Stomach (tissue), 9 donors: ENCODE results near the gene KCTD16. TPM values are rescaled to one million over a fixed set of nuclear protein-coding genes. Genes with fewer than 3 reads are reported as not detected.
A peak's percentile ranks its signal among the peaks of the same experiment; 100 is the strongest.

ENCODE experiments used
- DNase-seq, 2 donors: peaks; one replicate each; pipeline versions ENCODE4 v3.0.0 to v3.0.0-alpha.2; 2013 to 2019
- H3K27ac ChIP-seq, 5 donors: fragments of 200-600 bp in 4 of 5; sonication (generic) in 4 of 5; one replicate each; pipeline ENCODE4 v1.5.1; 2013 to 2019; ENCODE audit warnings: mild to moderate bottlenecking in 1 of 5, moderate library complexity in 1 of 5
- H3K27me3 ChIP-seq, 3 donors: fragments of 200-600 bp; sonication (generic); one replicate each; pipeline ENCODE4 v1.5.1; 2017 to 2019; ENCODE audit warnings: mixed run types in 1 of 3
- H3K36me3 ChIP-seq, 4 donors: fragments of 200-600 bp; sonication (generic); 1 replicate in 3 of 4; 2 replicates in 1 of 4; pipeline ENCODE4 v1.5.1; 2016 to 2019
- H3K4me1 ChIP-seq, 4 donors: fragments of 200-600 bp; sonication (generic); one replicate each; pipeline ENCODE4 v1.5.1; 2016 to 2019
- H3K4me3 ChIP-seq, 4 donors: fragments of 200-600 bp; sonication (generic) in 3 of 4; one replicate each; pipeline ENCODE4 v1.5.1; 2016 to 2019; ENCODE audit warnings: mild to moderate bottlenecking in 1 of 4
- H3K9me3 ChIP-seq, 4 donors: fragments of 200-600 bp; sonication (generic); one replicate each; pipeline ENCODE4 v1.5.1; 2016 to 2019
- EP300 ChIP-seq: sonication (generic); formaldehyde crosslinking; IDR thresholded peaks from one replicate; pipeline ENCODE4 v1.6.1; 2017; ENCODE audit warnings: antibody characterized with exemption
- POLR2A ChIP-seq, 4 donors: fragments of 450-650 bp; IDR thresholded peaks; one replicate each; pipeline ENCODE4 v1.6.1; 2016; ENCODE audit warnings: antibody characterized with exemption in 4 of 4, control low read depth in 2 of 4, mild to moderate bottlenecking in 1 of 4, moderate library complexity in 1 of 4
- POLR2AphosphoS5 ChIP-seq, 3 donors: sonication (generic); formaldehyde crosslinking; IDR thresholded peaks; one replicate each; pipeline ENCODE4 v1.6.1; 2016; ENCODE audit warnings: antibody characterized with exemption in 3 of 3
- WGBS, 5 donors: extraction: QIAGEN DNeasy Blood & Tissue Kit in 3 of 5; methylation state at CpG; one replicate each; pipeline versions ENCODE4 v1.1.5 to v1.1.7; 2013 to 2018; 5-methylcytosine and 5-hydroxymethylcytosine counted together
- intact Hi-C: fragments of 100-400 bp; cut with DNase I; formaldehyde crosslinking; loops from one replicate; pipeline ENCODE4 v1.15.1; 2023; ENCODE audit warnings: low total_unique reads
- polyA plus RNA-seq, 3 donors: library from polyadenylated mRNA; stranded (reverse); fragments of 200-250 nt; gene quantifications; one replicate each; pipeline ENCODE4 v1.2.3, GENCODE V29; 2013
- total RNA-seq, 5 donors: library from RNA; depleted of rRNA; stranded (reverse); fragments of >200 nt; gene quantifications; one replicate each; pipeline versions ENCODE4 v1.1.0 to v1.2.3, GENCODE V29; 2014 to 2016
- TF ChIP-seq, protein P1 (sequence below), 7 experiments: fragments of 450-650 bp in 4 of 7; fragments of 200-600 bp in 3 of 7; sonication (generic) in 3 of 7; IDR thresholded peaks; one replicate each; pipeline ENCODE4 v1.5.1; 2016 to 2019; ENCODE audit warnings: antibody characterized with exemption in 7 of 7, control low read depth in 2 of 7, mild to moderate bottlenecking in 1 of 7
- donor health status: healthy with polysubstance abuse.
- donor health status: Bipolar disorder and iron deficiency.
- donor health status: healthy.

The KCTD16 gene
- total and polyA plus RNA-seq, 8 donors = under 0.01 to 1.8 (median under 0.01) TPM; not detected in 4

DNA sequence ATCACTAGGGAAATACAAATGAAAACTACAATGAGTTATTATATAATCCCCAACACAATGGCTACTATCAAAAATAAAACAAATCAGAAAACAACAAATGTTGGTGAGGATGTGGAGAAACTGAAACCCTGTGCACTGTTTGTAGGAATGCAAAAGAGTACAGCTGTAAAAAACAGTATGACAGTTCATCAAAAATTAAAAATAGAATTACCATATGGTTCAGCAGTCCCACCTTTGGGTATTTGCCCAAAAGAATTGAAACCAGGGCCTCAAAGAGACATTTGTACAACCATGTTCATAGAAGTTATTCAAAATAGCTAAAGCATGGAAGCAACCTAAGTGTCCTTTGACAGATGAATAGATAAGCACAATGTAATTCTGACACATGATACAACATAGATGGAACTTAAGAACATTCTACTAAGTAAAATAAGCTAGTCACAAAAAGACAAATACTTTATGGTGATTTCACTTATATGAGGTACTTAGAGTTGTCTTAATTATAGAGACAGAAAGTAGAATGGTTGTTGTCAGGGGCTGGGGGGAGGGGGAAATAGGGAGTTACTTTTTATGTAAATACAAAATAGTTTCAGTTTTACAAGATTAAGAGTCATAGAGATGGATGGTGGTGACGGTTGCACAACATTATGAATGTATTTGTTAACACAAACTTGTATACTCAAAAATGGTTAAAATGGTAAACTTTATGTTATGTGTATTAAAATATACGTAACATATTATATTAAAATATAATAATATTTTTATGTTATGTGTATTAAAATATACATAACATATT, 102.8 kb downstream of the KCTD16 start:
- intact Hi-C loops = no loop called here
- H3K4me1 ChIP-seq = no peaks in the 10 kb centered on the region
- no peak overlapping the region for H3K4me3 ChIP-seq
- TF ChIP-seq POLR2A (IDR thresholded peaks at IDR 0.05) (no peak), EP300 (no peak), POLR2AphosphoS5 (IDR thresholded peaks at IDR 0.05) (no peak)
- TF ChIP-seq, protein P1, sequence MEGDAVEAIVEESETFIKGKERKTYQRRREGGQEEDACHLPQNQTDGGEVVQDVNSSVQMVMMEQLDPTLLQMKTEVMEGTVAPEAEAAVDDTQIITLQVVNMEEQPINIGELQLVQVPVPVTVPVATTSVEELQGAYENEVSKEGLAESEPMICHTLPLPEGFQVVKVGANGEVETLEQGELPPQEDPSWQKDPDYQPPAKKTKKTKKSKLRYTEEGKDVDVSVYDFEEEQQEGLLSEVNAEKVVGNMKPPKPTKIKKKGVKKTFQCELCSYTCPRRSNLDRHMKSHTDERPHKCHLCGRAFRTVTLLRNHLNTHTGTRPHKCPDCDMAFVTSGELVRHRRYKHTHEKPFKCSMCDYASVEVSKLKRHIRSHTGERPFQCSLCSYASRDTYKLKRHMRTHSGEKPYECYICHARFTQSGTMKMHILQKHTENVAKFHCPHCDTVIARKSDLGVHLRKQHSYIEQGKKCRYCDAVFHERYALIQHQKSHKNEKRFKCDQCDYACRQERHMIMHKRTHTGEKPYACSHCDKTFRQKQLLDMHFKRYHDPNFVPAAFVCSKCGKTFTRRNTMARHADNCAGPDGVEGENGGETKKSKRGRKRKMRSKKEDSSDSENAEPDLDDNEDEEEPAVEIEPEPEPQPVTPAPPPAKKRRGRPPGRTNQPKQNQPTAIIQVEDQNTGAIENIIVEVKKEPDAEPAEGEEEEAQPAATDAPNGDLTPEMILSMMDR (IDR thresholded peaks at IDR 0.05) = no peak
- WGBS, 5 donors = 76 to 87% (median 84%) methylated on average over 2 of the region's 2 CpGs
- no peak overlapping the region for H3K27ac ChIP-seq
- H3K9me3 ChIP-seq = peaks cover 0 to 15% (median 4%) of the 10 kb centered on the region in 4 donors
- DNase-seq = no peak
- H3K36me3 ChIP-seq = no peaks in the 10 kb centered on the region
- no peaks in the 10 kb centered on the region for H3K27me3 ChIP-seq

GRCh38 chr5:144275329-144275728, 104.7 kb downstream of the KCTD16 start:
- intact Hi-C loops = no loop called here
- H3K27ac ChIP-seq = no peak overlapping the region
- peak in 1 of 2 donors; percentile 14 for DNase-seq
- no peaks in the 10 kb centered on the region for H3K4me1 ChIP-seq
- TF ChIP-seq, protein P1 (IDR thresholded peaks at IDR 0.05) = no peak
- TF ChIP-seq POLR2A (IDR thresholded peaks at IDR 0.05) = no peak
- TF ChIP-seq EP300 = no peak
- TF ChIP-seq POLR2AphosphoS5 (IDR thresholded peaks at IDR 0.05) = no peak
- H3K27me3 ChIP-seq = no peaks in the 10 kb centered on the region
- H3K36me3 ChIP-seq = no peaks in the 10 kb centered on the region
- WGBS, 5 donors = 65 to 69% (median 68%) methylated on average over 5 of the region's 5 CpGs
- H3K9me3 ChIP-seq = peaks cover 0 to 9% (median 4%) of the 10 kb centered on the region in 4 donors
- H3K4me3 ChIP-seq = no peak overlapping the region

GRCh38 chr5:144276034-144276822, 105.6 kb downstream of the KCTD16 start:
- no peak for DNase-seq
- Histone ChIP-seq H3K27me3 (no peaks in the 10 kb centered on the region), H3K4me1 (no peaks in the 10 kb centered on the region), H3K36me3 (no peaks in the 10 kb centered on the region), H3K27ac (no peak overlapping the region), H3K9me3 (peaks cover 0 to 9% (median 4%) of the 10 kb centered on the region in 4 donors), H3K4me3 (no peak overlapping the region)
- 68 to 75% (median 70%) methylated on average over 5 of the region's 5 CpGs for WGBS, 5 donors
- intact Hi-C loops = no loop called here
- TF ChIP-seq EP300 (no peak), POLR2A (IDR thresholded peaks at IDR 0.05) (no peak), POLR2AphosphoS5 (IDR thresholded peaks at IDR 0.05) (no peak)
- TF ChIP-seq, protein P1 (IDR thresholded peaks at IDR 0.05) = no peak

DNA sequence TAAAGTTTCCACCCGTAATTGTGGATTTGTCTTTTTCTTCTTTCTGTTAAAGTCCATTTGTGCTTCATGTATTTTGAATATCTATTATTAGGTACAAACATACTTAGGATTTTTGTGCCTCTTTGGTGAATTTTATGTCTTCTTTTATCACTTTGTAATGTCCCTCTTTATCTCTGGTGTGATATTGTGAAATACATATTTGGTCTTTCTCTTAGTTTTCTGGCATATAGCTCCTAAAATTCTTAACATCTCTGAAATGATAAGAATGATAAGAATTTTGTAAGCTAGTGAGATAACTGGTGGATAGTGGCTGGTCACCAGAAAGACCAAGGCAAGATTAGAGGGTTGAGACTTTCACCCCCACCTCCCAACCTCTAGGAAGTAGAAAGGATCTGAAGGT, 111.1 kb downstream of the KCTD16 start:
- H3K27me3 ChIP-seq = no peaks in the 10 kb centered on the region
- H3K9me3 ChIP-seq = no peaks in the 10 kb centered on the region
- DNase-seq = no peak
- H3K4me3 ChIP-seq = no peak overlapping the region
- H3K36me3 ChIP-seq = no peaks in the 10 kb centered on the region
- H3K4me1 ChIP-seq = no peaks in the 10 kb centered on the region
- 50 to 66% (median 57%) methylated on average over 1 of the region's 1 CpG for WGBS, 5 donors
- TF ChIP-seq EP300 (no peak), POLR2A (IDR thresholded peaks at IDR 0.05) (no peak), POLR2AphosphoS5 (IDR thresholded peaks at IDR 0.05) (no peak)
- TF ChIP-seq, protein P1 (IDR thresholded peaks at IDR 0.05) = no peak
- intact Hi-C loops = no loop called here
- no peak overlapping the region for H3K27ac ChIP-seq
